HG02763 (cell line): Measurements from ENCODE around the gene ELAPOR1.

Experiments
- ATAC-seq: cut with Tn5 transposase; IDR thresholded peaks from one replicate; pipeline ENCODE4 v1.9.1; 2021; ENCODE audit warnings: mild to moderate bottlenecking, moderate library complexity; ENCODE audit not compliant: unreplicated experiment

Gene ELAPOR1

DNA sequence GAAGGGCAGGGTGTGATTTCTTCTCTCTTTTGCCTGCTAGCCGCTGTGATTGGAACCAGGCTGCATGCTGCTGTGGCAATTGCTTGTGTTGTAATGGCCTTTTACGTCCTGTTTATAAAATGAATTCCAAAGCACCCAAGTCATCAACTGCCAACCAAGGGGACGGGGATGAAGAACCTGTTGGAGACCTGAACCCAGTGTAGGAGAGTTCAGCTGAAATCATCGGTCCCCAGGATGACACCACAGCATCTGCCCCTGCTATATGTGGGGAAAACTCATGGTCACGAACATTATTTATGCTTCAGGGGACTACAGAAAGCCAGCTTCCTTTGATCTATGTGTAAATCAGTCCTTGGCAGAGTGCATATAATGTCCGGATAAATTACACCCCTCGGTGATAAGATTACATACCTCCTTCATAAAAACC lies 19.5 kb upstream of the ELAPOR1 start:
- ATAC-seq, result no peak

DNA sequence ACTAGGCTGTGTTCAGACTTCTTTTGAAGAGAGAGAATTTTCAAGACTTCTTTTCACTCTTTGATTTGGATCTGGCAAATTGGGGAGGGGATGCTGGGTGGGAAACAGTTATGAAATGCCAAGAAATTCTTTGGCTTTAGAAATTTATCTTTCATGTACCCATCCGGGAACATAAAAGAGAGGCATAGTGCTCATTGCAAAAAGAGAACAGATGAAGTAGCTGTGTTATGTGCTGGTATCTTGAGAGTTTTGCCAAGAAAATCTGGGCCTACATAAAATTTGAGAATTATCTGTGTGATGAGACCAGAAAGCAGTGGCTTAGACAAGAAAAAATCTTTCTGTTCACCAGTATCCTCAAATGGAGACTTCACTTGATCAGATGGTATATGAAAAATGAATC lies 19.0 kb upstream of the ELAPOR1 start:
- ATAC-seq, result no peak

DNA sequence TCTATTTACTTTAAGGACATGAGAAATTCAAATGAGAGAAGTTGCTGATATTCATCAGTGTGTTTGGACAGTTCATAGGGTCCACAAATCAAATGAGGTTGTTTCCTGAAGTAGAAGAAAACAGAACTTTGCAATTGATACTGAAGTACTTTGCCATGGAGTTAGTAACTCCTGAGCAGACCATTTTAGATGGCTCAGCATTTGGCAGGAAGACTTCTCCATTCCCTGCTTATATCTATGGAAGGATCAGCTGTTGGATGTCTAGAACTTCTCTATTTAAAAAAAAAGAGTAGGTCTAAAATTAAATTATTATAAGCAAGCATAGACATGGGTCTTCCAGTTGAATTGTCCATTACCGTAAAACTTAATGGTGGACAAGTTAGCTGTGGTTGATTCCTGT lies 18.3 kb upstream of the ELAPOR1 start:
- ATAC-seq, result no peak

DNA sequence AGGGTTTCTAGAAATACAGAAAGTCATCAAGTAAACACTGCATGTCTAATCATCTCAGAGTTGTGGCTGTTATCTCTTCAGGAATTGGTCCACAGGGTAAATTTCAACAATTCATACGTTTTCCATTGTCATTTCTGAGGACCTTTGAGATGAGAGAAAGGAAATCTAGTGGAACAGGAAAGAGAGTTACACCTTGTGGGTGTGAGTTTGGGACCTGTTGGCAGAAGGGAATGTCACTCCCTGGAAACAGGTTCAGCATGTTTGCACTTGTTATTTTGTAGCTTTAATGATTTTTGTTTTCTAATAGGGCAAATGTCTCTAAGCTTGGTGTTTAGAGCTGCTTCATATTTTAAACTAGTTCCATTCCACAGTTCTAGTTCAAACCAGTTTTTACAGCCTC lies 17.8 kb upstream of the ELAPOR1 start:
- no peak for ATAC-seq

DNA sequence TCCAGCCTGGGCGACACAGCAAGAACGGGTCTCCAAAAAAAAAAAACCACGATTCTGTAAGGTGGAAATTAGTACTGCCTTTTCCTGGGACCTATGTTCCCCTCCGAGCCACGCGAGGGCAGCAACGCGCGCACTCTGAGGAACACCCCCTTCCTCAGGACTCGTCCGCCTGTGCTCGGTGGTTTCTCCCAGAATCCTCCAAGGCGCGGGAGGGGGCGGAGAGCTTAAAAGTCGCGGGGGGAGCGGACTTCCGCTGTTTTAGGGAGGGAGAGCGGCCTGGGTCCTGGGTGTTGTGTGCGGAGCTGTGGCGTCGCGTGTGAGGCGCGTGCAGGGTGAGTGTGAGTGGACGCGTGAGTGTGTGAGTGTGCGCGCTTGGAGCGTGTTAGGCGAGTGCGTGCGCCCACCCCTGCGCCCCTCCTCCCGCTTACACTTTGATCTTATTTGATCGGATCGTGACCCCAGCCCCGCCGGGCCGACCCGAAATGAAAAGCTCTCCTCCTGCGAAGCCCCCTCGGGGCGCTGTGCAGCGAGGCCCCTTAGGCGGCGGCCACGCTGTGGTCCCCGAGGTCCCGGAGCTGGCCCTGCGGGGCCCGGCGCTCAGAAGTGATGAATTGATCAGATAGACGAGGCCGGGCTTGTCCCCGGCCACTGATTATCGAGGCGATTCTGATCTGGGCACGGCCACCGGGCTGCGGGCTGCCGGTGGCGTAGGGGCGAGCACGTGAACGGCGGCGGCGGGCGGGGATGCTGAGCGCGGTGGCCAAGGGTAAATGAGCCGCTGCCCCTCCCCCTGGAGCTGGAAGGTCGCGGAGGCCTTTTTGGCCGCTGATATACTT lies 13.8 kb upstream of the ELAPOR1 start:
- ATAC-seq, result peak; percentile 87

DNA sequence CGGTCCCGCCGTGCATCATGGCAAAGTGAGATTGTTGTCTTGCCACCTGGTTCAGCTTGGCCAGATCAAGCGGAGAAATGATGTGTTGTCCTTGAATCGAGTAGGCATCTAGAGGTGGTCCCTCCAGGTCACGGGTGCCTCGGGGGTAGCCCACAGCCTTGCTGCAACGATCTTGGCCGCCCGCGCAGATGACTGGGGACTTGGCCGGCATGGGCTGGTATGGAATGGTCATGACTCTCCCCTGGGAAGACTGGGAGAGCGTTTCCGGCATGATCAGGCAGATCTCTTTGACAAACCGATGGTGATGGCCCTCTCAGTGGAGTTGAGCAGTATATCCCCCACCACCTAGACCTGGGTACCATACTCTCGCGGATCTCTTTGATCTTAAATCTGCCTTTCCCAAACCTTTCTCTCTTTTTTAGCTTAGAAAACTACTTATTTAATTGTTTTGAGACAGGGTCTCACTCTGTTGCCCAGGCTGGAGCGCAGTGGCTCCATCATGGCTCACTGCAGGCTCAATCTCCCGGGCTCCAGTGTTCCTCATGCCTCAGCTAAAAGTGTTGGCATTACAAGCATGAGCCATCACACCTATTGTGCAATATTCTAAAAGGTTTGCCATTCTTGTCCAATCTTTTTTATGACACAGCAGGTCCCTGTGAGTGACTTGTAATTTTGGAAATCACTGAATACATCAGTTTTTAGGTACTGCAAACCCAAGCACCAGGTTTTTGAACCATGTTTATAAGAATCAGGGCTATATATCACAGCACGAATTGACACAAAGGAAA lies 9.4 kb upstream of the ELAPOR1 start:
- no peak for ATAC-seq

DNA sequence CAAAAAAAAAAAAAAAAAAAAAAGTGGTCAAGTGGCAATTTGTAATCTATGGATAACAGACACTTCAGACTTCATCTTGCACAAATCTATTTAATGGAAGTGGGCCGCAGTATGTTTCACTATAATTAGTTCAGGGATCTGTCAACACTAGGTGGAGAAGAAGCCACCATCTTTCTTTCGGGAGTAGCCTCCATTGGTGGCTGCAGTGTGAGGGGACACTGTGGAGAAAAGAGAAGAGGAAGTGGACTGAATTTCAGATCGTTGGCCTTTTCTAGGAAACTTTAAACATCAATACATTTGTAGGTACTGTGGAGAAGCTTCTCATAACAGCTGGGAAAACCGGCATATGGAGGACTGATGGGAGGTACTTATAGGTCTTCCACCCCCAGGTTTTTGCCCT lies 8.0 kb upstream of the ELAPOR1 start:
- ATAC-seq, result no peak

DNA sequence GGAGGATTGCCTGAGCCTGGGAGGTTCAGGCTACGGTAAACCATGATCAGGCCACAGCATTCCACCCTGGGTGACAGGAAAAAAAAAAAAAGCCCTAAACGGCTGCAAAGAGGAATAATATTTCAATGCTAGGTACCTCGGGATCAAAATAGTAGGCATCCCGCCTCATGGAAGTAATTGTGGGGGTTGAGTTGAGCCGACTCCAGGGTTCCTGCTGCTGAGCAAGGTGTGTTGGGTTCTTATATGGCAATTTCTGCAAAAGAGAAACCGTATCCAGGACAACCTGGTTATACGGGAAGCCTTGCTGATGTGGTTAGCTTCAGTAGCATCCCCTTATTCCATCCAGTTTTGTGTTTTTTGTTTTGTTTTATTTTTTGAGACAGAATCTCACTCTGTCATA lies 6.1 kb upstream of the ELAPOR1 start:
- no peak for ATAC-seq

DNA sequence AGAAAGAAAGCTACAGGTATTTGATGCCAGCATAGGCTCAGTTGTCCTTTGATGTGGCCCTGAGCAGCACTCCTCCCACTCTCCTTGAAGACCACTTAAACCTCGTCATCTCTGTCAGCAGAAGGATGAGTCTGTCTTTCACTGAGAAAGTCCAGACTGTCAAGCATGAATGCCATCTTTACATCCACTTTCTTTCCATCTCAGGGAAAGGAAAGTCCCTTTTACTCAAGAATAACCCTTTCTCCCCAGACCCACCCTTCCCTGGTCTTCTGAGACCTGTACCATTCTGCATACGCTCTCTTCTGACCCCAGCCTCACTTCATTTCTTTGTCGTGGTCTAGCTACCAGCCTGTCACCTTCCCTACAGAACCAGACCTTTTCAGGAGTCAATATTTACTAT lies 4.0 kb upstream of the ELAPOR1 start:
- no peak for ATAC-seq

DNA sequence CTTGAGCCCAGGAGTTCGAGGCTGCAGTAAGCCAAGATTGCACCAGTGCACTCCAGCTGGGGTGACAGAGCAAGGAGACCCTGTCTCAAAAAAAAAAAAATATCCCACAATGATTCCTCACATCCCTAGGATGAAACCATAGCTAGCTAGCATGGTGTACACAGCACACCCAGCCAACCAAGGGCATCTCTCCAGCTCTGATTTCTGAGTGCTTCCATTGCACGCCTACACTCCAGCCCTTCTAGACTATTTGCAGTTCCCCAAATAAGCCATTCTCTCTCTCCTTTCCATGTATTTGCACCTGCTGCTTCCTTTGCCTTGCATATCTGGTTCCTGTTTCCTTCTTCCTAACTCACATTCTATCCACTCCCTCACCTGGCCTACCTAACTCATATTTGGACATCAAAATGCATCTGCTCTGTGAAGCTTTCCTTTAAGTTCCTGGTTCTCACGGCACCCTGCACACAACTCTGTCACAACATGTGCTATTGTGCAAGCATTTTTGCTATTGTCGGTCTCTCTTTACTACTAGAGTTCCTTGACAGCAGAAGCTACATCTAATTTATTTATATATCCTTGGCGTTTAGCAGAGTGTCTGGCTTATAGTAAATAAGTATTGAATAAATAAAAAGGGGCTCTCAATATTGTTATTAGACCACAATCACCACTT lies 2.4 kb upstream of the ELAPOR1 start:
- no peak for ATAC-seq

DNA sequence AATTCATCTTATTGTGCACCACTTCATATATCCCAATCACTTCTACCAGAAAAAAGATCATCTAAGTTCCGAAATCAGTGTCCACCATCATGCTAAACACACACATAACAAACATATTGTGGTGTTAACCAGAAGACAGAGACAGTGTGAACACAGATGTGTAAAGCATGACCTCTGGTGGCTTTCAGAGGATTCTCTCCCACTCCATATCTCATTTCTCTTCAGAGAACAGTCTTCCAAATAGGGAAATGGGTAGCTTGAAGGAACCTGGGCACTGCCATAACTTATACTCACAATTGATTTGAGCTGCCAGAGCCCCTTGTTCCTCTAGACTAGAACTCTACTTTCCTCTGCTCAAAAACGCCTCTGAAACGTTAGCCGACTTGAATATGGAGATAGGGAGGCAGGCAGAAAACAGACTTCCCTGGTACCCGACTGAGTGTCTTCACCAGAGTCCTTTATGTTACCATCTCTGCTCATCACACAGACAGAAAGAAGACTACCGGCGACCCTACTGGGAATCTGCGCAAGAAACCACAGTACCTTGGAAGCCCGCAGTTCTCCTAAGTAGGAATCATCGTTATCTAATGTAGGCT lies 1.8 kb upstream of the ELAPOR1 start:
- ATAC-seq, result no peak

DNA sequence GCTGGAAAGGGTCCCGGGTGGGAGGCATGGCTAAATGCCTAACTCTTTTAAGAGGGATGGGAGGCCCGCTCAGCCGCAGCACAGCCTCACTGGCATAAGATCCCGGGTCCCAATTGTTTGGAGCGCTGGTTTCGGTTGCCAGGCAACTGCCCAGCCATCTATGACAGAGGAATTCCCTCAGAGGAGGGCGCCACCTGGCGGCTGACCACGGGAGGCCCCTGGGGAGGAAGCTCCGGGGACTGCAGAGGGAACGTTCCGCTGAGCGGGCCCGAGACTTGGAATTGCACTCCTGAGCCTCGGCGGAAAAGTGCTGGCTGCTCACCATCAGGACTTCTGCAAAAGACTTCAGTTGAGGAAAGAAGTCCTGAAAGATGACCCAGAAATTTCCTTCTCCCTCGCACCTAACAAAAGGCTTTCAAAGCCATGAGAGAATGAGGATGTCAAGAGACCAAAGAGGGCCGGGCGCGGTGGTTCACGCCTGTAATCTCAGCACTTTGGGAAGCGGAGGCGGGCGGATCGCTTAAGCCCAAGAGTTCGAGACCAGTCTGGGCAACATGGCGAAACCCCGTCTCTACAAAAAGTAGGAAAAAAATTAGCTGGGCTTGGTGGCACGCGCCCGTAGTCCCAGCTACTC lies 1.1 kb upstream of the ELAPOR1 start:
- ATAC-seq, result peak; percentile 73

DNA sequence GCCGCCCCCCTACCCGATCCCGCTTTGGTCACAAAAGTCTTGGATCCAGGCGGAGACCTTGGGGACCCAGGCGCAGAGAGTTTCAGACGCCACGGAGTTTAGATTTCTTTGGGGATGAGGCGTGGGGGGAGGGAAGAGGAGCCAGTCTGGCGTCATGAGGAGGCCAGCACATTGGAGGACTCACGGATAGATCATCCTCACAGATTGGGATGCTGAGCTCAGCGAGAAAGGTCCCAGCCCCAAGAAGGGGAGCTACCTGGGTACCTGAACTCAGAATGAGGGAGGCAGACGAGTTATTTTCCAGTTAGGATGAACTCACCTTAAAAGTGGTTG lies 393 bp downstream of the ELAPOR1 start:
- ATAC-seq, result no peak

DNA sequence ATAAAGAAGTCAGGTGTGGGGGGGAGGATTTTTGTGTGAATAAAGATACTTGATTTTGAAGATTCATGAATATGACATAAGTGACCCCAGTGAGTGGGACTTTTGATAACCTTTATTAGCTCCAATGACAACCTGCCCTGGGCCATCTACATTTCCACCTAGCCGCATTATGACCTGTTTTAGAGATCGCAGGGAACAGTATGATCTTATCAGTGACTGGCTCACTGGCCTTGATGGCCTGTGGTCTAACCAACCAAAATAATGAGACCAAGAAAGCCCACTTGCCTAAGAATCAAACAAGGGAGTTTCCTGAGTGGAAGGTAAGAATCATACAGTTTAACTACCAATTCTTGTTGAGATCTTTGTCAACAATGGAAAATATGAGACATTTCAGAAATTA lies 1.8 kb downstream of the ELAPOR1 start:
- no peak for ATAC-seq

DNA sequence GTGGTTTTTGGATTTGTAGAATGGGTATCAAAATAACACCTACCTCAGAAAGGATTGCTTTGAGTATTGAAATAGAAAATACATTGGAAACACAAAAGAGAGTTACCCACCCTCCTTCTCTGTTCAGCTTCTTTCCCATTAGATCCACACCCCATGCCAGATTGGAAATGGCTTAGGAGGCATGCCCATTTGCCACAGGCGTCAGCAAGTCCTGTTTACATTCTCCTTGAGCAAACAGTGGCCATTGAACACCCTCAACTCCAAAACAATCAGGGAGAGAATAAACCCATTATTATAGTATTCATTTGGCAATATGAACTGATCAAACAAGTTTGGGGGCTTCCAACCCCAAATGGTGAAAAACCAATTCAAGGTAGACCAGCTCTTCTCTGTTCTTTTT lies 2.4 kb downstream of the ELAPOR1 start:
- no peak for ATAC-seq

DNA sequence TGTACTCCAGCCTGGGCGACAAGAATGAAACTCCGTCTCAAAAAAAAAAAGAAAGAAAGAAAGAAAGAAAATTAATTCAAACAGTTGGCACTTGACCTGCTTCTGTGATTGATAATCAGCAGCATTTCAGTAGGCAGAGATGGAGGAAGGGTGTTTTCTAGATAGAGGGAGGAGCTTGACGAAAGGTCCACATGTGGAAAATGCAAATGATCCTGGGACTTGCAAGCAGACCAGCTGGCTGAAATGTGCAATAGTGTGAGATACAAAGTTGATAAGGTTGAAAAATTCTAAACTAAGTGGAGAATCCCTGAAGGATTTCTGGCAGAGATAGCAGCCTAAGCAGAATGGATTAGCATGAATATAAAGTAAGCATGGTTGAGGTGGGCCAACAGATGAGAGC lies 4.2 kb downstream of the ELAPOR1 start:
- ATAC-seq, result no peak

DNA sequence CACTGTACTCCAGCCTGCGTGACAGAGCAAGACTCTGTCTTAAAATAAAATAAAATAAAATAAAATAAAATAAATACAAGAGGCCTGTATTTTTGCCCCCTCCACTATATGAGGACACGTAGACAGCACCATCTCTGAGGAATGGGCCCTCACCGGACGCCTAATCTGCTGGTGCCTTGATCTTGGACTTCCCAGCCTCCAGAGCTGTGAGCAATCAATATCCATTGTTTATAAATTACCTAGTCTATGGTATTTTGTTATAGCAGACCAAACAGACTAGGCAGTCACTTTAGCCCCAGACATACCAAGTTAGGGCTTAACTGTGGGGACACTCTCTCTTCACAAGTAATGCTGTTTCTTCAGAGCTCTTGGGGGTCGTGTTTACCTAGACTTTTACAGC lies 6.4 kb downstream of the ELAPOR1 start:
- ATAC-seq, result no peak

DNA sequence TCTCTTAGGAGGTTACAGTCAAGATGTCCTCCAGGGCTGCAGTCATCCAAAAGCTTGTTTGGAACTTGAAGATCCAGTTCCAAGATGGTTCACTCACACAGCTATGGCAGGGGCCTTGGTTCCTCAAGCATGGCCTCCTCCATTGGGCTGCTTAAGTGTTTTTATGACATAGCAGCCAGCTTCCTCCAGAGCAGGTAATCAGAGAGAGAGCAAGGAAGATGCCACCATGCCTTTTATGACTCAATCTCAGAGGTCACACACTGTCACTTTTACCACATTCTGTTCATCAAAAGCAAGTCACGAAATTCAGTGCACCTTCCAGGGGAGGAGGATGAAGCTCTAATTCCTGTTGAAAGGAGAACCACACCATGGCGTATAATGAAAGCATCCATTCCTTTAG lies 17.1 kb downstream of the ELAPOR1 start:
- no peak for ATAC-seq

DNA sequence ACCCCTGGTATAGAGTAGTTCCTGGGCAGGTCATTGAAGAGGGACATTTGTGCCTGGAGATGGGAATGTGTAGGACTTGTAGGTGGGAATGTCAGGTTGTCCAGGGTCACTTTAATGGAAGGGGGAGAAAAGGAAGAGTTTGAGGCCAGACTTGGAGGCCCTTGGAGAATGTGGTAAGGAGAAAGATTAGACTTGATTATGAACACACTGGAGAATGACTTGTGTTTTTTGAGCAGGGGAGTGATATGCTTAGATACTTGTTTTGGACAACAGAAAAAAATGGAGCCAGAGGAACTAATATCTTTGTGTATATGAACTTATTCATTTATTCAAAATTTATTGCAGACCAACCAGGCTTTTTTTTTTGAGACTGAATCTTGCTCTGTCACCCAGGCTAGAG lies 17.9 kb downstream of the ELAPOR1 start:
- ATAC-seq, result no peak

DNA sequence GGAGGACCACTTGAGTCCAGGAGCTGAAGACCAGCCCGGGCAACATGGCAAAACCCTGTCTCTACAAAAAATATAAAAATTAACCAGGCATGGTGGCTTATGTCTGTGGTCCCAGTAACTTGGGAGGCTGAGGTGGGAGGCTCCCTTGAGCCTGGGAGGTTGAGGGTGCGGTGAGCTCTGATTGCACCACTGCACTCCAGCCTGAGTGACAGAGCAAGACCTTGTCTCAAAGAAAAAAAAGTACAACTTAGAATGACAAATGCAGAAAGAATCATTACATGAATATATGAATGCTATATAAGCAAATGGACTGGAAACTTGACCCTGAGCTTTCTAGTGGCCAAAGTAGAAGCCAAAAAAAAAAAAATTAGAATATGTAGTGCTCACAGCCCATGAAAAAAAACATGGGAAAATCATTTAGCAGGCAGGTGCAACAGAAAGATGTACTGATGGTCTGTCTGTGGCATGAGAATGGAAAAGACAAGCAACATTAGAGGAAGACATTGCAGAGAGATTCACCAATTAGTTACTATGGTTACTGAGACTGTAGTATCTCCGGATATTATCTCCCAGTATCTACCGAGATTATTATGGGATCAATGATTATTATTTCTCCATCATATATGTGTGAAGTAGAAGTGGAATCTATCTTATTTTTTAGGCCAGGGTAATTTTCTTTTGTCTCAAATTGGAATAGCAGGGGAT lies 19.2 kb downstream of the ELAPOR1 start:
- no peak for ATAC-seq
